ENCODE measurements around the gene PAM. TPM values are rescaled to one million over a fixed set of nuclear protein-coding genes. Genes with fewer than 3 reads are reported as not detected.

Gene PAM
- total and polyA plus RNA-seq, 2 of the 8 experiments (the other 6 are each of a cell fraction or from before 2014, with no cell fraction given) = 30.4 to 67.8 TPM

GRCh38 chr5:103060424-103060954, 305.4 kb downstream of the PAM start:
- Histone ChIP-seq H2AK5ac (ENCODE audit: low read depth, low read length) (no peak overlapping the region), H3K27me3 (replicated peaks in 1 of 4; ENCODE audit: control insufficient read depth in 3 of 4, extremely low read depth in 1 of 4, insufficient read depth in 3 of 4, low read length in 3 of 4) (no peaks in the 10 kb centered on the region), H3K14ac (ENCODE audit: insufficient read length) (no peak overlapping the region), H4K8ac (ENCODE audit: extremely low read depth, insufficient read depth, low read length) (no peak overlapping the region), H2BK120ac (replicated peaks; ENCODE audit: low read depth, low read length) (no peak overlapping the region), H3K18ac (ENCODE audit: extremely low read depth, low read length) (no peak overlapping the region), H3K27ac (ENCODE audit: low read depth, low read length) (no peak overlapping the region), H4K5ac (ENCODE audit: insufficient read length, low read depth, low read length) (no peak overlapping the region), H2BK15ac (ENCODE audit: low read length) (no peak overlapping the region), H3K23ac (ENCODE audit: insufficient read length) (no peak overlapping the region), H3K9me3 (ENCODE audit: insufficient read depth in 2 of 2, low read depth in 1 of 2, low read length in 1 of 2) (no peaks in the 10 kb centered on the region), H3K79me1 (ENCODE audit: low read depth, low read length) (no peaks in the 10 kb centered on the region), H2BK5ac (ENCODE audit: low read depth, low read length) (no peak overlapping the region), H3K4me3 (ENCODE audit: extremely low read depth in 1 of 4, insufficient read depth in 2 of 4, low read depth in 3 of 4, low read length in 4 of 4) (no peak overlapping the region), H3K4me1 (replicated peaks in 1 of 4; ENCODE audit: control insufficient read depth in 3 of 4, insufficient read depth in 4 of 4, low read length in 3 of 4) (peaks cover 0 to 4% (median 2%) of the 10 kb centered on the region in 4 experiments; a peak in 2 of 7 replicates), H2BK12ac (ENCODE audit: low read depth, low read length) (no peak overlapping the region), H3K79me2 (ENCODE audit: control insufficient read depth in 1 of 2, insufficient read depth in 2 of 2, low read length in 2 of 2) (no peaks in the 10 kb centered on the region), H3K4ac (replicated peaks; ENCODE audit: insufficient read length, low read depth, low read length) (no peak overlapping the region), H3K9ac (replicated peaks in 1 of 4; ENCODE audit: extremely low read depth in 1 of 4, low read depth in 3 of 4, low read length in 3 of 4) (no peak overlapping the region), H3K4me2 (ENCODE audit: insufficient read depth in 1 of 2, low read depth in 2 of 2, low read length in 2 of 2) (no peak overlapping the region), H4K91ac (replicated peaks; ENCODE audit: insufficient read length, low read length) (no peak overlapping the region), H3K23me2 (ENCODE audit: low read depth, low read length) (no peaks in the 10 kb centered on the region), H3K36me3 (ENCODE audit: control insufficient read depth in 2 of 4, insufficient read depth in 4 of 4, low read length in 3 of 4) (no peaks in the 10 kb centered on the region), H2BK20ac (ENCODE audit: low read length) (no peak overlapping the region), H2AFZ (ENCODE audit: low read length) (no peak overlapping the region), H3K56ac (replicated peaks; ENCODE audit: insufficient read length, low read depth, low read length) (no peak overlapping the region), H4K20me1 (replicated peaks in 1 of 2; ENCODE audit: control insufficient read depth in 1 of 2, insufficient read depth in 2 of 2, low read length in 2 of 2) (no peaks in the 10 kb centered on the region)
- POLR2A ChIA-PET (ENCODE audit: partially characterized antibody) = no interaction called here
- no peak for FAIRE-seq
- no peak for DNase-seq (ENCODE audit: low read depth in 1 of 2, low spot score in 2 of 2)
- WGBS, 2 experiments (ENCODE audit: extremely low coverage in 1 of 2, insufficient coverage in 1 of 2, insufficient read length in 1 of 2, insufficient replicate concordance in 2 of 2, low coverage in 1 of 2, low lambda C conversion rate in 2 of 2, missing lambda C conversion rate in 1 of 2) = 47% methylated on average over 3 of the region's 3 CpGs; no CpG with 5 or more reads in 1 of the 2 experiments
- CTCF ChIA-PET (ENCODE audit: partially characterized antibody) = interaction anchor here (1.5 kb wide), 1 partner anchor 79 kb away, joined by 5 read pairs; no protein-coding TSS in a partner anchor
- TF ChIP-seq TCF12 (IDR thresholded peaks at IDR 0.05; ENCODE audit: low read depth, low read length) (no peak), SIX5 (IDR thresholded peaks at IDR 0.05; ENCODE audit: low read depth, low read length) (no peak), TAF1 (IDR thresholded peaks at IDR 0.05; ENCODE audit: low read depth, low read length) (no peak), SIRT6 (IDR thresholded peaks at IDR 0.05; ENCODE audit: low read length) (no peak), CTBP2 (IDR thresholded peaks at IDR 0.05; ENCODE audit: borderline replicate concordance, insufficient read depth, insufficient read length, low read length) (no peak), SAP30 (IDR thresholded peaks at IDR 0.05; ENCODE audit: insufficient read depth, insufficient replicate concordance, low read length) (no peak), HDAC6 (IDR thresholded peaks at IDR 0.05; ENCODE audit: low read depth, low read length) (no peak), HDAC2 (IDR thresholded peaks at IDR 0.05; ENCODE audit: borderline replicate concordance in 1 of 2, low read depth in 2 of 2, low read length in 2 of 2) (no peak), SP1 (IDR thresholded peaks at IDR 0.05; ENCODE audit: low read depth, low read length) (no peak), KDM4A (IDR thresholded peaks at IDR 0.05; ENCODE audit: low read depth, low read length, severe bottlenecking) (no peak), TAF7 (optimal IDR thresholded peaks at IDR 0.05; ENCODE audit: borderline replicate concordance, low read depth, low read length) (no peak)

All from H1 (cell line).